Stimulated activated CD8-positive, alpha-beta memory T cell treated with anti-CD3 and anti-CD28 coated beads, Interleukin-7, amount 100 ng/mL, for 4 hours (primary cell): ENCODE results near the gene ELF5.

ENCODE experiments used
- DNase-seq, 2 donors: peaks; one replicate each; pipeline ENCODE4 v3.0.0-alpha.2; 2020; ENCODE audit warnings: low read depth in 2 of 2

The ELF5 gene

GRCh38 chr11:34454308-34455032, 59.1 kb downstream of the ELF5 start:
- DNase-seq, result no peak

- DNase-seq, result no peak
These were observed 62.5 kb downstream of the ELF5 start for GRCh38 chr11:34451053-34451452.

GRCh38 chr11:34449013-34449412, 64.6 kb downstream of the ELF5 start:
- DNase-seq, result no peak

DNA sequence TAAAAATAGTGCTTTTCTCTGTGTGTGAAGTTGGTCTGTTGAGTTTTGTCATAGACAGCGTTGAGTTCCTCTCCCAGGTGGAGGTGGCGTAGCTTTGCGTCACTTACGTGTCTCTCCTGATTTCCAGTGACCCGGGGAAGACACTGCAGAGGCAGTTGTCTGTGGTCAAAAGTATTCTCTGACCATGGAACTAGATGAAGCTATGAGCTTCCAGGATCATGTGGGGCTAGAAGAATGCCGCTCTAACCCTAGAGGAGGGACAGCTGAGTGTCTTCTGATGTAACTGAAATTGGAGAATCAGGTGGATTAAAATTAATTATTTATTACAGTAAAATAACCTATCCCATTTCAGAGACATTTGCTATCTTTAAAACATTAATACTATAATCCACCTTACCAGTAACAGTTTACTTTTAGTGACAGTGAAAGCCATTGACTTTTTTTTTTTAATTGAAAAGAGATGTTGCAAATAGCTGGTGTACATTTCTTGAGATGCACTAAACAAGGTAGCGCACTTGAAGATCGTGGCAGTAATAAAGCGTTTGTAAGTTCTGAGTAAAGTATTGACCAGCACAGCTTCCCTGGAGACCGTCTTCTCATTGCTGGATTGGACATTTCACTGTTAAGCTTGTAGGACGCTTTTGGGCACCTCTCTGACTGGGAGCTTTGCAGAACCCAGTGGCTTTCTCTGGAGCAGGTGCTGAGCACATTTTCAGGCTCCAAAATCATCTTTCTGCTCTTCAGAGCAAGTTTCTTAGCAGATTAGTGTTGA, 65.2 kb downstream of the ELF5 start:
- no peak for DNase-seq

DNA sequence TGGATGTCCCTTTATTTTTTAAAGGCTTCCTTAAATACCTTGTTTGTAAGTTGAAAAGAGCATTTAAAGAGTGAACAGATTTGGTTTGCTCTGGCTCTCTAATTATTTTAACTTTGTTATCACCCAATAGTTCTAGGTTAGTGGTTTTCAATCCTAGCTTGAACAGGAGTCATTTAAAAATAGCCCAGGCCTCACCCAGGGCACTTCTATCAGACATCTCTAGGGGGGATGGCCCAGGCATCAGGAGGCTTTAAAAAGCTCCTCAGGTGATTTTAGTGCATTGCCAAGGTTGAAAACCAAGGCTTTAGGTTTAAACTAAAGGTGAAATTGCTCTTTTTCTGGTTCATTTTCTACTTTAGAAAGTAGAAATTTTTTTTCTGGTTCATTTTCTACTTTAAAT, 66.5 kb downstream of the ELF5 start:
- DNase-seq, result no peak

- DNase-seq, result no peak
These were observed 67.2 kb downstream of the ELF5 start for GRCh38 chr11:34446386-34446785.

DNA sequence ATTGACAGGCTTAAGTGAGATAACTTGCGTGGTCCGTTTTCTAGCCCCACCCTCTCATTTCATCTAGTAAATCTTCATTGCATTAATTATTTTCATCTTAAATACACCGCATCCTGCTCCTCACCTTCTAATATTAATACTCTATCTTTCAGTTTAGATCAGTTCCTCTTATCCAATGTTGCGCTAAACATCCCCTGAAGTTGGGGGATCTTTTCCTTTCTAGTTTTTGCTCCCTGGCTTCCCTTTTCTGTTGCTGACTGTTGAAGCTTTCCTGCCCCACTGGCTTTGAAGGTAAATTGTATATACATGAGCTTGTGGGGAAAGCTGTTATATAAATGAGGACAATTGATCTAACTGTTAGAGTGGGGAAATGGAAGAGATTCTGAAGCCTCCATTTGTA, 67.6 kb downstream of the ELF5 start:
- no peak for DNase-seq

- DNase-seq, result no peak
These were observed 69.2 kb downstream of the ELF5 start for GRCh38 chr11:34444428-34444827.

GRCh38 chr11:34443136-34443535, 70.5 kb downstream of the ELF5 start:
- no peak for DNase-seq

GRCh38 chr11:34441814-34442213, 71.8 kb downstream of the ELF5 start:
- DNase-seq, result no peak

- no peak for DNase-seq
These were observed 73.9 kb downstream of the ELF5 start for GRCh38 chr11:34439610-34440198.

DNA sequence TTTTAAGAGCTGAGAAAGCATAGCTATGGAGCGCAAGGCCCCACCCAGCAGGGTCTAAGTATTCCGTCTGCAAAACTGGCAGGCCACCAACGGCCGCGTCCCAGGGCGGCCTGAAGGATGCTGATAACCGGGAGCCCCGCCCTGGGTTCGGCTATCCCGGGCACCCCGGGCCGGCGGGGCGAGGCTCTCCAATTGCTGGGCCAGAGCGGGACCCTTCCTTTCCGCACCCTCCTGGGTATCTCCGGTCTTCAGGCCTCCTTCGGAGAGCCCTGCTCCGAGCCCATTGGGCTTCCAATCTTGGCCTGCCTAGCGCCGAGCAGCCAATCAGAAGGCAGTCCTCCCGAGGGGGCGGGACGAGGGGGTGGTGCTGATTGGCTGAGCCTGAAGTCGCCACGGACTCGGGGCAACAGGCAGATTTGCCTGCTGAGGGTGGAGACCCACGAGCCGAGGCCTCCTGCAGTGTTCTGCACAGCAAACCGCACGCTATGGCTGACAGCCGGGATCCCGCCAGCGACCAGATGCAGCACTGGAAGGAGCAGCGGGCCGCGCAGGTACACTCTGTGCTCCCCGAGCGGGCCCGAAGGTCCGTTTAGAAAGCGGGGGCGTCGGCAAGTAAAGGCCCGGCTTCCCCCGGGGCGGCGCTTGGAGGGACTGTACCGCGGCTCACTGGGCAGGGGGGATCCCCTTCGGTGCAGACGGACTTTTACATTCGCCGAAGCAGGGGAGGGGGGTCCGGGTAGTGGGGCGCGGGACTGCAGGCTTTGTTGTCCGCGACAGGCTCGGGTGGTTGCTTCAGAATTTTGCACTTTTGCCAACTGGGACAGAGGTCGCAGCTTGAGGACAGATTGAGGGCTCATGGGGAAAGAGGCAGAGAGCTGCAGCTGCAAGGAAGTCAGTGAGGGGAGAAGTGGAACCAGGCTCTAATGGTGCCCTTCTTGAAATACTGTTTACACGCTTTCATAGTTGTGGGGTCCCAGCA, 74.8 kb downstream of the ELF5 start, which contains the start of gene CAT:
Gene CAT (plus strand): TSS at position 406 of the 979 bp plus-strand sequence. CDS start 80 bp downstream, at position 486.
- peak; percentile 95 to 96 for DNase-seq

- DNase-seq, result no peak
These were observed 76.1 kb downstream of the ELF5 start for GRCh38 chr11:34437224-34438125.

- no peak for DNase-seq
These were observed 79.7 kb downstream of the ELF5 start for GRCh38 chr11:34433899-34434298.

- DNase-seq, result no peak
These were observed 80.8 kb downstream of the ELF5 start for GRCh38 chr11:34432822-34433221.

DNA sequence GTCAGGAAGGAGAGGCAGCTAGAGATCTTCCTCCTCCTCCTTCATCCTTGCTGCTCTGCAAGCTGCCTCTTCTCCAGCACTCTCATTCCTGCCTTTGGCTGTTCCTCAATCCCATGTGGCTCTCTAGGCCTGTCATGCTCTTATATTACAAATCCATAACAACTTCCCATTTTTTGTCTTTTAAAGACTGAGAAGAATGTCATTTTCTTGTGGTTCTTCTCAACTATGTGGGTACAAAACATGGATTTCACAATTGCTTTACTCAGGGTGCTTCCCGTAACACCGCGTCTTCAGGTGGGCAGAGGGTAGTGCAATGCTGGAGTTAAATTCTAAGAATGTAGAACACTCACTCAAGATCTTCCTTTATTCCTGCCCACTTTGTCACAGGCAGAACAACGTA, 81.6 kb downstream of the ELF5 start:
- no peak for DNase-seq
